GM23338 (cell line): ENCODE measurements around the gene FABP1. TPM values are rescaled to one million over a fixed set of nuclear protein-coding genes. Genes with fewer than 3 reads are reported as not detected.

Source experiments
- ATAC-seq: fragments of 200-7000 bp; cut with Tn5 transposase; 3 replicates; pipeline ENCODE4 v1.9.1; 2020
- DNase-seq: peaks from one replicate; pipeline ENCODE4 v3.0.0-alpha.2; 2015; ENCODE audit warnings: low spot score
- H2AFZ ChIP-seq: fragments of 200-600 bp; sonication (generic); 2 replicates; pipeline ENCODE4 v1.8.0; 2016; ENCODE audit warnings: antibody characterized with exemption, mild to moderate bottlenecking, moderate library complexity
- H3F3A ChIP-seq: fragments of 200-600 bp; sonication (generic); replicated peaks from 2 replicates; pipeline ENCODE4 v1.8.0; 2017; ENCODE audit warnings: antibody characterized with exemption, mixed run types, low read depth
- H3K27ac ChIP-seq: fragments of 200-600 bp; sonication (generic); 2 replicates; pipeline ENCODE4 v1.6.1; 2016; ENCODE audit warnings: low read depth
- H3K27me3 ChIP-seq: fragments of 200-600 bp; sonication (generic); 2 replicates; pipeline ENCODE4 v1.8.0; 2016; ENCODE audit warnings: mild to moderate bottlenecking, mixed run types, moderate library complexity; ENCODE audit not compliant: insufficient read depth
- H3K36me3 ChIP-seq: fragments of 200-600 bp; sonication (generic); 2 replicates; pipeline ENCODE4 v1.8.0; 2016; ENCODE audit warnings: mild to moderate bottlenecking; ENCODE audit not compliant: insufficient read depth
- H3K4me1 ChIP-seq: fragments of 200-600 bp; sonication (generic); 2 replicates; pipeline ENCODE4 v1.8.0; 2016; ENCODE audit warnings: mild to moderate bottlenecking, moderate library complexity; ENCODE audit not compliant: insufficient read depth
- H3K4me2 ChIP-seq: fragments of 200-600 bp; sonication (generic); 2 replicates; pipeline ENCODE4 v1.7.1; 2017; ENCODE audit warnings: mixed run types
- H3K4me3 ChIP-seq: fragments of 200-600 bp; sonication (generic); 2 replicates; pipeline ENCODE4 v1.6.1; 2016; ENCODE audit warnings: mixed run types
- H3K79me2 ChIP-seq: fragments of 200-600 bp; sonication (generic); replicated peaks from 2 replicates; pipeline ENCODE4 v1.8.0; 2017; ENCODE audit warnings: mild to moderate bottlenecking; ENCODE audit not compliant: insufficient read depth
- H3K9me2 ChIP-seq: fragments of 200-600 bp; sonication (generic); 2 replicates; pipeline ENCODE4 v1.8.0; 2017; ENCODE audit not compliant: insufficient read depth
- H4K20me1 ChIP-seq: fragments of 200-600 bp; sonication (generic); replicated peaks from 2 replicates; pipeline ENCODE4 v1.8.0; 2017; ENCODE audit warnings: mild to moderate bottlenecking; ENCODE audit not compliant: insufficient read depth
- H3K27ac Mint-ChIP-seq: 2 replicates; pipeline ENCODE4 v1.8.0; 2020; ENCODE audit warnings: inconsistent platforms, mild to moderate bottlenecking, moderate library complexity, mixed read lengths
- H3K27me3 Mint-ChIP-seq: 3 replicates; pipeline ENCODE4 v1.8.0; 2022; ENCODE audit warnings: low read depth, mild to moderate bottlenecking, moderate library complexity, mixed read lengths, inconsistent platforms; ENCODE audit not compliant: insufficient read depth, poor library complexity
- H3K36me3 Mint-ChIP-seq: 3 replicates; pipeline ENCODE4 v1.8.0; 2021; ENCODE audit warnings: low read depth, mild to moderate bottlenecking, inconsistent platforms, moderate library complexity, mixed read lengths
- H3K4me1 Mint-ChIP-seq: 3 replicates; pipeline ENCODE4 v1.8.0; 2020; ENCODE audit warnings: mild to moderate bottlenecking, inconsistent platforms, mixed read lengths
- H3K4me3 Mint-ChIP-seq: 3 replicates; pipeline ENCODE4 v1.8.0; 2021; ENCODE audit warnings: moderate library complexity, mild to moderate bottlenecking, inconsistent platforms, mixed read lengths
- H3K9me3 Mint-ChIP-seq: 3 replicates; pipeline ENCODE4 v1.8.0; 2020; ENCODE audit warnings: moderate library complexity, mild to moderate bottlenecking, inconsistent platforms, mixed read lengths
- CREB1 ChIP-seq: fragments of 250-450 bp; sonication (Bioruptor Pico); IDR thresholded peaks from 2 replicates; pipeline ENCODE4 v1.5.0; 2020; ENCODE audit warnings: low read depth, mild to moderate bottlenecking, moderate library complexity
- EZH2 ChIP-seq: fragments of 200-600 bp; sonication (generic); IDR thresholded peaks from one replicate; pipeline ENCODE4 v1.8.0; 2017; ENCODE audit warnings: antibody characterized with exemption, mild to moderate bottlenecking, low read depth; ENCODE audit not compliant: unreplicated experiment
- EZH2phosphoT487 ChIP-seq: fragments of 200-600 bp; sonication (generic); IDR thresholded peaks from one replicate; pipeline ENCODE4 v1.8.1; 2018; ENCODE audit warnings: antibody characterized with exemption; ENCODE audit not compliant: unreplicated experiment
- JUNB ChIP-seq: IDR thresholded peaks from one replicate; pipeline ENCODE4 v1.6.1; 2016; ENCODE audit warnings: antibody characterized with exemption; ENCODE audit not compliant: unreplicated experiment
- NANOG ChIP-seq: IDR thresholded peaks from 2 replicates; pipeline ENCODE4 v1.6.1; 2016; ENCODE audit warnings: antibody characterized with exemption, borderline replicate concordance
- POLR2AphosphoS5 ChIP-seq: IDR thresholded peaks from 2 replicates; pipeline ENCODE4 v1.6.1; 2016; ENCODE audit warnings: antibody characterized with exemption, low read depth
- STAT1 ChIP-seq: IDR thresholded peaks from one replicate; pipeline ENCODE4 v1.6.1; 2016; ENCODE audit warnings: antibody characterized with exemption; ENCODE audit not compliant: unreplicated experiment
- ZNF114 ChIP-seq: fragments of 250-450 bp; sonication (Bioruptor Pico); IDR thresholded peaks from 2 replicates; pipeline ENCODE4 v1.5.0; 2020; ENCODE audit warnings: mild to moderate bottlenecking, moderate library complexity
- ZNF331 ChIP-seq: fragments of 250-450 bp; sonication (Bioruptor Pico); IDR thresholded peaks from 2 replicates; pipeline ENCODE4 v1.5.0; 2020; ENCODE audit warnings: low read depth, mild to moderate bottlenecking, moderate library complexity
- polyA plus RNA-seq: library from polyadenylated mRNA; unstranded; fragments of >200 nt; fragmentation: Nextera tagmentation; extraction: Ambion mirVana; gene quantifications from 2 replicates; pipeline ENCODE4 v1.2.1, GENCODE V29; 2016
- total RNA-seq: library from RNA; depleted of rRNA; stranded (reverse); fragments of >200 nt; shearing (Covaris generic); gene quantifications from 2 replicates; pipeline ENCODE4 v1.2.3, GENCODE V29; 2014
- TF ChIP-seq, protein P1 (sequence below): IDR thresholded peaks from 2 replicates; pipeline ENCODE4 v1.6.1; 2016; ENCODE audit warnings: antibody characterized with exemption
- TF ChIP-seq, protein P2 (sequence below), 2 experiments: fragments of 200-600 bp in 1 of 2; sonication (generic) in 1 of 2; conservative IDR thresholded peaks; 2 replicates each; pipeline versions ENCODE4 v1.5.1 to v1.6.1; 2016 to 2017; ENCODE audit warnings: antibody characterized with exemption in 2 of 2, low read depth in 2 of 2, mild to moderate bottlenecking in 2 of 2, moderate library complexity in 1 of 2
- TF ChIP-seq, protein P3 (sequence below): IDR thresholded peaks from one replicate; pipeline ENCODE4 v1.6.1; 2018; ENCODE audit warnings: antibody characterized with exemption; ENCODE audit not compliant: unreplicated experiment
- TF ChIP-seq, protein P4 (sequence below): fragments of 250-450 bp; sonication (Bioruptor Pico); IDR thresholded peaks from 2 replicates; pipeline ENCODE4 v1.5.0; 2020; ENCODE audit warnings: mild to moderate bottlenecking, moderate library complexity

Gene FABP1
- total and polyA plus RNA-seq, 2 experiments from 2014 or later = not detected

DNA sequence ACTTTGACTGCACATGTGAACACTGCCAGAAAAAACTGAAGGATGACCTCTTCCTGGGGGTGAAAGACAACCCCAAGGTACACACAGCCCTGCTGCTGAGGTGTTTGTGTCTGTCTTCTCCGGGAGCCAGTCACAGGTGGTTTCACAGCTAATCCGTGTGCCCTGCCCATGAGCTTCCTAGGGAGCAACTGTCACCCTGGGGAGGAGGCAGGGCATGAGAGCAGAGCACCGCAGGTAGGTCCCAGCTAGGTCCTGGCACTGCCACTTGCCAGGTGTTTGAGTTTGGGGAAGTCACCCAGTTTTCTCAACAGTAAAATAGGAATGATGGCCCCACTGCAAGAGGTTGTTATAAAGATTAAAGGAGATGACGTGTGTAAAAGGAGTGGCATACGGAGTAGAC lies 31.2 kb downstream of the FABP1 start:
- H3K4me3 Mint-ChIP-seq = no peak overlapping the region
- DNase-seq (no peak), ATAC-seq (no peak)
- peaks cover 2% of the 10 kb centered on the region for H3K27me3 Mint-ChIP-seq
- Histone ChIP-seq H3K27ac (no peak overlapping the region), H3K4me2 (no peak overlapping the region), H3K4me3 (no peak overlapping the region), H3K9me2 (no peaks in the 10 kb centered on the region), H3K36me3 (no peaks in the 10 kb centered on the region), H3F3A (no peaks in the 10 kb centered on the region), H3K27me3 (no peaks in the 10 kb centered on the region), H4K20me1 (no peaks in the 10 kb centered on the region), H3K4me1 (peaks cover 7% of the 10 kb centered on the region), H3K79me2 (no peaks in the 10 kb centered on the region), H2AFZ (no peak overlapping the region)
- peaks cover 33% of the 10 kb centered on the region for H3K4me1 Mint-ChIP-seq
- no peak for TF ChIP-seq EZH2
- TF ChIP-seq POLR2AphosphoS5 = no peak
- TF ChIP-seq, protein P1, sequence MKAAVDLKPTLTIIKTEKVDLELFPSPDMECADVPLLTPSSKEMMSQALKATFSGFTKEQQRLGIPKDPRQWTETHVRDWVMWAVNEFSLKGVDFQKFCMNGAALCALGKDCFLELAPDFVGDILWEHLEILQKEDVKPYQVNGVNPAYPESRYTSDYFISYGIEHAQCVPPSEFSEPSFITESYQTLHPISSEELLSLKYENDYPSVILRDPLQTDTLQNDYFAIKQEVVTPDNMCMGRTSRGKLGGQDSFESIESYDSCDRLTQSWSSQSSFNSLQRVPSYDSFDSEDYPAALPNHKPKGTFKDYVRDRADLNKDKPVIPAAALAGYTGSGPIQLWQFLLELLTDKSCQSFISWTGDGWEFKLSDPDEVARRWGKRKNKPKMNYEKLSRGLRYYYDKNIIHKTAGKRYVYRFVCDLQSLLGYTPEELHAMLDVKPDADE = no peak
- no peak for TF ChIP-seq EZH2phosphoT487
- TF ChIP-seq, protein P2, sequence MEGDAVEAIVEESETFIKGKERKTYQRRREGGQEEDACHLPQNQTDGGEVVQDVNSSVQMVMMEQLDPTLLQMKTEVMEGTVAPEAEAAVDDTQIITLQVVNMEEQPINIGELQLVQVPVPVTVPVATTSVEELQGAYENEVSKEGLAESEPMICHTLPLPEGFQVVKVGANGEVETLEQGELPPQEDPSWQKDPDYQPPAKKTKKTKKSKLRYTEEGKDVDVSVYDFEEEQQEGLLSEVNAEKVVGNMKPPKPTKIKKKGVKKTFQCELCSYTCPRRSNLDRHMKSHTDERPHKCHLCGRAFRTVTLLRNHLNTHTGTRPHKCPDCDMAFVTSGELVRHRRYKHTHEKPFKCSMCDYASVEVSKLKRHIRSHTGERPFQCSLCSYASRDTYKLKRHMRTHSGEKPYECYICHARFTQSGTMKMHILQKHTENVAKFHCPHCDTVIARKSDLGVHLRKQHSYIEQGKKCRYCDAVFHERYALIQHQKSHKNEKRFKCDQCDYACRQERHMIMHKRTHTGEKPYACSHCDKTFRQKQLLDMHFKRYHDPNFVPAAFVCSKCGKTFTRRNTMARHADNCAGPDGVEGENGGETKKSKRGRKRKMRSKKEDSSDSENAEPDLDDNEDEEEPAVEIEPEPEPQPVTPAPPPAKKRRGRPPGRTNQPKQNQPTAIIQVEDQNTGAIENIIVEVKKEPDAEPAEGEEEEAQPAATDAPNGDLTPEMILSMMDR (conservative IDR thresholded peaks at IDR 0.05; ENCODE audit: low read depth in 2 of 2) = no peak
- no peak for TF ChIP-seq JUNB
- TF ChIP-seq, protein P3, sequence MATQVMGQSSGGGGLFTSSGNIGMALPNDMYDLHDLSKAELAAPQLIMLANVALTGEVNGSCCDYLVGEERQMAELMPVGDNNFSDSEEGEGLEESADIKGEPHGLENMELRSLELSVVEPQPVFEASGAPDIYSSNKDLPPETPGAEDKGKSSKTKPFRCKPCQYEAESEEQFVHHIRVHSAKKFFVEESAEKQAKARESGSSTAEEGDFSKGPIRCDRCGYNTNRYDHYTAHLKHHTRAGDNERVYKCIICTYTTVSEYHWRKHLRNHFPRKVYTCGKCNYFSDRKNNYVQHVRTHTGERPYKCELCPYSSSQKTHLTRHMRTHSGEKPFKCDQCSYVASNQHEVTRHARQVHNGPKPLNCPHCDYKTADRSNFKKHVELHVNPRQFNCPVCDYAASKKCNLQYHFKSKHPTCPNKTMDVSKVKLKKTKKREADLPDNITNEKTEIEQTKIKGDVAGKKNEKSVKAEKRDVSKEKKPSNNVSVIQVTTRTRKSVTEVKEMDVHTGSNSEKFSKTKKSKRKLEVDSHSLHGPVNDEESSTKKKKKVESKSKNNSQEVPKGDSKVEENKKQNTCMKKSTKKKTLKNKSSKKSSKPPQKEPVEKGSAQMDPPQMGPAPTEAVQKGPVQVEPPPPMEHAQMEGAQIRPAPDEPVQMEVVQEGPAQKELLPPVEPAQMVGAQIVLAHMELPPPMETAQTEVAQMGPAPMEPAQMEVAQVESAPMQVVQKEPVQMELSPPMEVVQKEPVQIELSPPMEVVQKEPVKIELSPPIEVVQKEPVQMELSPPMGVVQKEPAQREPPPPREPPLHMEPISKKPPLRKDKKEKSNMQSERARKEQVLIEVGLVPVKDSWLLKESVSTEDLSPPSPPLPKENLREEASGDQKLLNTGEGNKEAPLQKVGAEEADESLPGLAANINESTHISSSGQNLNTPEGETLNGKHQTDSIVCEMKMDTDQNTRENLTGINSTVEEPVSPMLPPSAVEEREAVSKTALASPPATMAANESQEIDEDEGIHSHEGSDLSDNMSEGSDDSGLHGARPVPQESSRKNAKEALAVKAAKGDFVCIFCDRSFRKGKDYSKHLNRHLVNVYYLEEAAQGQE = no peak
- TF ChIP-seq CREB1 (CRISPR knock-in tag) = no peak
- no peak for TF ChIP-seq STAT1
- no peak for TF ChIP-seq NANOG
- no peak for TF ChIP-seq ZNF114 (CRISPR knock-in tag)
- TF ChIP-seq ZNF331 (CRISPR knock-in tag) = no peak
- TF ChIP-seq, protein P4, sequence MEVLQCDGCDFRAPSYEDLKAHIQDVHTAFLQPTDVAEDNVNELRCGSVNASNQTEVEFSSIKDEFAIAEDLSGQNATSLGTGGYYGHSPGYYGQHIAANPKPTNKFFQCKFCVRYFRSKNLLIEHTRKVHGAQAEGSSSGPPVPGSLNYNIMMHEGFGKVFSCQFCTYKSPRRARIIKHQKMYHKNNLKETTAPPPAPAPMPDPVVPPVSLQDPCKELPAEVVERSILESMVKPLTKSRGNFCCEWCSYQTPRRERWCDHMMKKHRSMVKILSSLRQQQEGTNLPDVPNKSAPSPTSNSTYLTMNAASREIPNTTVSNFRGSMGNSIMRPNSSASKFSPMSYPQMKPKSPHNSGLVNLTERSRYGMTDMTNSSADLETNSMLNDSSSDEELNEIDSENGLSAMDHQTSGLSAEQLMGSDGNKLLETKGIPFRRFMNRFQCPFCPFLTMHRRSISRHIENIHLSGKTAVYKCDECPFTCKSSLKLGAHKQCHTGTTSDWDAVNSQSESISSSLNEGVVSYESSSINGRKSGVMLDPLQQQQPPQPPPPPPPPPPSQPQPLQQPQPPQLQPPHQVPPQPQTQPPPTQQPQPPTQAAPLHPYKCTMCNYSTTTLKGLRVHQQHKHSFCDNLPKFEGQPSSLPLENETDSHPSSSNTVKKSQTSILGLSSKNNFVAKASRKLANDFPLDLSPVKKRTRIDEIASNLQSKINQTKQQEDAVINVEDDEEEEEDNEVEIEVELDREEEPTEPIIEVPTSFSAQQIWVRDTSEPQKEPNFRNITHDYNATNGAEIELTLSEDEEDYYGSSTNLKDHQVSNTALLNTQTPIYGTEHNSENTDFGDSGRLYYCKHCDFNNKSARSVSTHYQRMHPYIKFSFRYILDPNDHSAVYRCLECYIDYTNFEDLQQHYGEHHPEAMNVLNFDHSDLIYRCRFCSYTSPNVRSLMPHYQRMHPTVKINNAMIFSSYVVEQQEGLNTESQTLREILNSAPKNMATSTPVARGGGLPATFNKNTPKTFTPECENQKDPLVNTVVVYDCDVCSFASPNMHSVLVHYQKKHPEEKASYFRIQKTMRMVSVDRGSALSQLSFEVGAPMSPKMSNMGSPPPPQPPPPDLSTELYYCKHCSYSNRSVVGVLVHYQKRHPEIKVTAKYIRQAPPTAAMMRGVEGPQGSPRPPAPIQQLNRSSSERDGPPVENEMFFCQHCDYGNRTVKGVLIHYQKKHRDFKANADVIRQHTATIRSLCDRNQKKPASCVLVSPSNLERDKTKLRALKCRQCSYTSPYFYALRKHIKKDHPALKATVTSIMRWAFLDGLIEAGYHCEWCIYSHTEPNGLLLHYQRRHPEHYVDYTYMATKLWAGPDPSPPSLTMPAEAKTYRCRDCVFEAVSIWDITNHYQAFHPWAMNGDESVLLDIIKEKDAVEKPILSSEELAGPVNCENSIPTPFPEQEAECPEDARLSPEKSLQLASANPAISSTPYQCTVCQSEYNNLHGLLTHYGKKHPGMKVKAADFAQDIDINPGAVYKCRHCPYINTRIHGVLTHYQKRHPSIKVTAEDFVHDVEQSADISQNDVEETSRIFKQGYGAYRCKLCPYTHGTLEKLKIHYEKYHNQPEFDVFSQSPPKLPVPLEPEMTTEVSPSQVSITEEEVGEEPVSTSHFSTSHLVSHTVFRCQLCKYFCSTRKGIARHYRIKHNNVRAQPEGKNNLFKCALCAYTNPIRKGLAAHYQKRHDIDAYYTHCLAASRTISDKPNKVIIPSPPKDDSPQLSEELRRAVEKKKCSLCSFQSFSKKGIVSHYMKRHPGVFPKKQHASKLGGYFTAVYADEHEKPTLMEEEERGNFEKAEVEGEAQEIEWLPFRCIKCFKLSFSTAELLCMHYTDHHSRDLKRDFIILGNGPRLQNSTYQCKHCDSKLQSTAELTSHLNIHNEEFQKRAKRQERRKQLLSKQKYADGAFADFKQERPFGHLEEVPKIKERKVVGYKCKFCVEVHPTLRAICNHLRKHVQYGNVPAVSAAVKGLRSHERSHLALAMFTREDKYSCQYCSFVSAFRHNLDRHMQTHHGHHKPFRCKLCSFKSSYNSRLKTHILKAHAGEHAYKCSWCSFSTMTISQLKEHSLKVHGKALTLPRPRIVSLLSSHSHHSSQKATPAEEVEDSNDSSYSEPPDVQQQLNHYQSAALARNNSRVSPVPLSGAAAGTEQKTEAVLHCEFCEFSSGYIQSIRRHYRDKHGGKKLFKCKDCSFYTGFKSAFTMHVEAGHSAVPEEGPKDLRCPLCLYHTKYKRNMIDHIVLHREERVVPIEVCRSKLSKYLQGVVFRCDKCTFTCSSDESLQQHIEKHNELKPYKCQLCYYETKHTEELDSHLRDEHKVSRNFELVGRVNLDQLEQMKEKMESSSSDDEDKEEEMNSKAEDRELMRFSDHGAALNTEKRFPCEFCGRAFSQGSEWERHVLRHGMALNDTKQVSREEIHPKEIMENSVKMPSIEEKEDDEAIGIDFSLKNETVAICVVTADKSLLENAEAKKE (CRISPR knock-in tag) = no peak
- H3K9me3 Mint-ChIP-seq = no peaks in the 10 kb centered on the region
- H3K36me3 Mint-ChIP-seq = no peaks in the 10 kb centered on the region
- no peak overlapping the region for H3K27ac Mint-ChIP-seq
